Bronchial epithelial cell (primary cell): ENCODE results near the gene ZNF827. TPM values are rescaled to one million over a fixed set of nuclear protein-coding genes. Genes with fewer than 3 reads are reported as not detected.

Experiments used
- DNase-seq: peaks from one replicate; pipeline ENCODE4 v3.0.0-alpha.2; 2010; ENCODE audit warnings: low read depth
- FAIRE-seq: peaks from 2 replicates; lab custom pipeline; 2011; peaks lifted over from hg19 to GRCh38; lab: Jason Lieb, UNC
- H3K27me3 ChIP-seq: 2 replicates; pipeline ENCODE4 v1.5.1; 2011; ENCODE audit warnings: low read length; ENCODE audit not compliant: control insufficient read depth, insufficient read depth
- H3K36me3 ChIP-seq: 2 replicates; pipeline ENCODE4 v1.5.1; 2011; ENCODE audit warnings: low read length; ENCODE audit not compliant: control insufficient read depth, insufficient read depth
- H3K4me3 ChIP-seq: 2 replicates; pipeline ENCODE4 v1.5.1; 2011; ENCODE audit warnings: mild to moderate bottlenecking, low read depth, low read length, control low read depth
- CTCF ChIP-seq: IDR thresholded peaks from 2 replicates; pipeline ENCODE4 v1.5.1; 2011; ENCODE audit warnings: mild to moderate bottlenecking, moderate library complexity, low read length, control low read depth, inconsistent platforms; ENCODE audit not compliant: insufficient read depth, severe bottlenecking
- total RNA-seq: library from RNA; depleted of rRNA; stranded (reverse); fragments of >200 nt; gene quantifications from 2 replicates; pipeline ENCODE4 v1.2.1, GENCODE V29; 2014

The ZNF827 gene
- total RNA-seq, 1 donor from 2014 or later = 2.1 TPM

- no peak for FAIRE-seq
- Histone ChIP-seq H3K27me3 (no peaks in the 10 kb centered on the region), H3K4me3 (no peak overlapping the region), H3K36me3 (no peaks in the 10 kb centered on the region)
- no peak for TF ChIP-seq CTCF
- DNase-seq = no peak
Measured at GRCh38 chr4:145878501-145879435, 59.9 kb downstream of the ZNF827 start.

GRCh38 chr4:145876531-145877180 is 62.0 kb downstream of the ZNF827 start:
- FAIRE-seq = no peak

GRCh38 chr4:145873901-145874300 is 64.7 kb downstream of the ZNF827 start:
- TF ChIP-seq CTCF = no peak
- Histone ChIP-seq H3K36me3 (no peaks in the 10 kb centered on the region), H3K4me3 (no peak overlapping the region), H3K27me3 (no peaks in the 10 kb centered on the region)
- no peak for FAIRE-seq
- DNase-seq = no peak

More at GRCh38 chr4:145876531-145877180, 62.0 kb downstream of the ZNF827 start:
- H3K36me3 ChIP-seq = no peaks in the 10 kb centered on the region
- no peak for DNase-seq
- H3K4me3 ChIP-seq = no peak overlapping the region
- TF ChIP-seq CTCF = no peak
- no peaks in the 10 kb centered on the region for H3K27me3 ChIP-seq

GRCh38 chr4:145871209-145871608 is 67.4 kb downstream of the ZNF827 start:
- no peak for FAIRE-seq
- Histone ChIP-seq H3K27me3 (no peaks in the 10 kb centered on the region), H3K36me3 (no peaks in the 10 kb centered on the region), H3K4me3 (no peak overlapping the region)
- TF ChIP-seq CTCF = no peak
- no peak for DNase-seq

GRCh38 chr4:145870155-145871020 is 68.2 kb downstream of the ZNF827 start:
- no peak overlapping the region for H3K4me3 ChIP-seq
- DNase-seq (peak; percentile 70), FAIRE-seq (no peak)
- H3K36me3 ChIP-seq = no peaks in the 10 kb centered on the region
- H3K27me3 ChIP-seq = no peaks in the 10 kb centered on the region
- TF ChIP-seq CTCF = no peak
